ENCODE data around the gene BCDIN3D.
"Not testable (repeated sequence)": the region's sequence is repeated elsewhere in the genome, so short reads cannot be mapped to it uniquely, and the experiment has no call there.

Gene BCDIN3D

GRCh38 chr12:49875115-49875720 is 32.3 kb upstream of the BCDIN3D start:
- H3K4me3 ChIP-seq (ENCODE audit: low read depth, low read length): no peak overlapping the region
- no peak for TF ChIP-seq CTCF (IDR thresholded peaks at IDR 0.05; ENCODE audit: low read depth, low read length)

- no peak for TF ChIP-seq CTCF (IDR thresholded peaks at IDR 0.05; ENCODE audit: low read depth, low read length)
- H3K4me3 ChIP-seq (ENCODE audit: low read depth, low read length): no peak overlapping the region
Measured at GRCh38 chr12:49874142-49874897, 31.4 kb upstream of the BCDIN3D start.

- TF ChIP-seq CTCF (IDR thresholded peaks at IDR 0.05; ENCODE audit: low read depth, low read length): no peak
- H3K4me3 ChIP-seq (ENCODE audit: low read depth, low read length): no peak overlapping the region
Measured at GRCh38 chr12:49873361-49873934, 30.5 kb upstream of the BCDIN3D start.

GRCh38 chr12:49872781-49873181 is 29.9 kb upstream of the BCDIN3D start:
- TF ChIP-seq CTCF (IDR thresholded peaks at IDR 0.05; ENCODE audit: low read depth, low read length): no peak
- H3K4me3 ChIP-seq (ENCODE audit: low read depth, low read length): no peak overlapping the region

GRCh38 chr12:49872381-49872780 is 29.5 kb upstream of the BCDIN3D start:
- no peak for TF ChIP-seq CTCF (IDR thresholded peaks at IDR 0.05; ENCODE audit: low read depth, low read length)
- H3K4me3 ChIP-seq (ENCODE audit: low read depth, low read length): no peak overlapping the region

GRCh38 chr12:49871811-49872251 is 28.9 kb upstream of the BCDIN3D start:
- H3K4me3 ChIP-seq (ENCODE audit: low read depth, low read length): not testable (repeated sequence)

- no peak for TF ChIP-seq CTCF (IDR thresholded peaks at IDR 0.05; ENCODE audit: low read depth, low read length)
- H3K4me3 ChIP-seq (ENCODE audit: low read depth, low read length): no peak overlapping the region
Measured at GRCh38 chr12:49871263-49871561, 28.3 kb upstream of the BCDIN3D start.

All from WI38 (cell line).